B cell (primary cell): Measurements from ENCODE around the gene TTC4. TPM values are rescaled to one million over a fixed set of nuclear protein-coding genes. Genes with fewer than 3 reads are reported as not detected.

Experiments
- ATAC-seq: fragments of 200-7000 bp; cut with Tn5 transposase; one replicate; pipeline ENCODE4 v1.10.0; 2021; ENCODE audit warnings: low read depth, mild to moderate bottlenecking, moderate number of reproducible peaks, moderate library complexity
- CTCF ChIA-PET: fragments of 350-600 bp; sonication (Branson Sonifier 250); formaldehyde crosslinking; loops from one replicate; lab custom pipeline; 2021; ENCODE audit warnings: antibody characterized with exemption, inconsistent platforms; lab: Charles Lee
- POLR2A ChIA-PET: fragments of 350-600 bp; sonication (Branson Sonifier 250); formaldehyde crosslinking; loops from one replicate; lab custom pipeline; 2021; ENCODE audit warnings: antibody characterized with exemption; lab: Charles Lee
- DNase-seq: peaks from one replicate; pipeline ENCODE4 v3.0.0; 2013
- H2AFZ ChIP-seq: 2 replicates; pipeline ENCODE4 v1.6.1; 2012; ENCODE audit warnings: mild to moderate bottlenecking, low read depth, low read length; ENCODE audit not compliant: insufficient read depth, poor library complexity, severe bottlenecking
- H3K27ac ChIP-seq, 2 donors: 1 replicate in 1 of 2; 2 replicates in 1 of 2; pipeline ENCODE4 v1.5.1; 2012 to 2013; ENCODE audit warnings: low read length in 2 of 2, mild to moderate bottlenecking in 2 of 2, moderate library complexity in 1 of 2
- H3K27me3 ChIP-seq, 4 experiments: fragments of 200-600 bp in 1 of 4; sonication (generic) in 1 of 4; replicated peaks in 1 of 4; 1 replicate in 2 of 4; 2 replicates in 2 of 4; pipeline versions ENCODE4 v1.6.1 to v1.7.0; 2013 to 2016; ENCODE audit warnings: low read length in 3 of 4, mild to moderate bottlenecking in 2 of 4, mixed read lengths in 1 of 4, moderate library complexity in 1 of 4; ENCODE audit not compliant: insufficient read depth in 4 of 4, control insufficient read depth in 3 of 4; ENCODE audit errors: control extremely low read depth in 1 of 4
- H3K36me3 ChIP-seq, 2 experiments: replicated peaks in 1 of 2; 1 replicate in 1 of 2; 2 replicates in 1 of 2; pipeline versions ENCODE4 v1.6.1 to v1.7.1; 2013; ENCODE audit warnings: low read length in 1 of 2; ENCODE audit not compliant: insufficient read depth in 2 of 2, control insufficient read depth in 1 of 2; ENCODE audit errors: control extremely low read depth in 1 of 2, extremely low read depth in 1 of 2
- H3K4me1 ChIP-seq, 2 donors: fragments of 200-600 bp in 1 of 2; sonication (generic) in 1 of 2; 1 replicate in 1 of 2; 2 replicates in 1 of 2; pipeline versions ENCODE4 v1.5.1 to v1.6.1; 2013 to 2017; ENCODE audit warnings: low read length in 2 of 2; ENCODE audit not compliant: control insufficient read depth in 2 of 2, insufficient read depth in 2 of 2
- H3K4me2 ChIP-seq: replicated peaks from 2 replicates; pipeline ENCODE3; 2012; ENCODE audit warnings: mild to moderate bottlenecking, low read depth, low read length; ENCODE audit not compliant: poor library complexity, severe bottlenecking
- H3K4me3 ChIP-seq, 5 experiments: fragments of 200-600 bp in 1 of 5; sonication (generic) in 1 of 5; 1 replicate in 3 of 5; 2 replicates in 2 of 5; pipeline versions ENCODE4 v1.5.1 to v1.7.0; 2011 to 2016; ENCODE audit warnings: low read length in 4 of 5, mild to moderate bottlenecking in 4 of 5, low read depth in 2 of 5, control low read depth in 1 of 5, moderate library complexity in 1 of 5; ENCODE audit not compliant: insufficient read depth in 1 of 5; ENCODE audit errors: control extremely low read depth in 1 of 5, extremely low read depth in 1 of 5
- H3K79me2 ChIP-seq: fragments of 200-600 bp; sonication (generic); one replicate; pipeline ENCODE4 v1.6.0; 2016; ENCODE audit warnings: low read length; ENCODE audit not compliant: control insufficient read depth, insufficient read depth
- H3K9ac ChIP-seq: fragments of 200-600 bp; sonication (generic); 2 replicates; pipeline ENCODE4 v1.6.1; 2017; ENCODE audit warnings: mild to moderate bottlenecking, low read length, moderate library complexity
- H3K9me3 ChIP-seq, 3 donors: one replicate each; pipeline versions ENCODE4 v1.6.1 to v1.7.1; 2013; ENCODE audit warnings: low read length in 2 of 3; ENCODE audit not compliant: control insufficient read depth in 2 of 3, insufficient read depth in 1 of 3; ENCODE audit errors: control extremely low read depth in 1 of 3
- H4K20me1 ChIP-seq: 2 replicates; pipeline ENCODE4 v1.6.0; 2012; ENCODE audit warnings: mild to moderate bottlenecking, low read length; ENCODE audit not compliant: insufficient read depth, control insufficient read depth, poor library complexity, severe bottlenecking
- H3K27ac Mint-ChIP-seq: one replicate; pipeline ENCODE4 v1.8.0; 2021; ENCODE audit warnings: mixed read lengths
- H3K27me3 Mint-ChIP-seq: one replicate; pipeline ENCODE4 v1.8.0; 2021; ENCODE audit warnings: mixed read lengths
- H3K4me1 Mint-ChIP-seq: one replicate; pipeline ENCODE4 v1.8.0; 2021; ENCODE audit warnings: mixed read lengths
- H3K4me3 Mint-ChIP-seq: one replicate; pipeline ENCODE4 v1.8.0; 2021; ENCODE audit warnings: mixed read lengths
- H3K9me3 Mint-ChIP-seq: one replicate; pipeline ENCODE4 v1.8.0; 2022; ENCODE audit warnings: mixed read lengths; ENCODE audit not compliant: insufficient read depth
- EZH2 ChIP-seq: IDR thresholded peaks from 2 replicates; pipeline ENCODE4 v1.6.1; 2012; ENCODE audit warnings: borderline replicate concordance, low read depth, mild to moderate bottlenecking, moderate library complexity, low read length; ENCODE audit not compliant: insufficient read depth, poor library complexity, severe bottlenecking
- WGBS: methylation state at CpG from one replicate; pipeline ENCODE4 v1.1.5; 2013; ENCODE audit warnings: missing lambda C conversion rate; ENCODE audit not compliant: insufficient coverage; 5-methylcytosine and 5-hydroxymethylcytosine counted together
- intact Hi-C: fragments of 100-400 bp; cut with micrococcal nuclease; formaldehyde crosslinking; loops from one replicate; pipeline ENCODE4 v1.10.0; 2022
- polyA plus RNA-seq: library from polyadenylated mRNA; depleted of rRNA; stranded (reverse); fragments of >200 nt; gene quantifications from 2 replicates; pipeline ENCODE4 v1.2.3, GENCODE V29; 2012
- total RNA-seq, 2 donors: library from RNA; stranded (reverse); fragments of 120-200 nt in 1 of 2; gene quantifications; 1 replicate in 1 of 2; 2 replicates in 1 of 2; pipeline versions ENCODE4 v1.2.3 to v1.2.4, GENCODE V29; 2013 to 2022
- TF ChIP-seq, protein P1 (sequence below): fragments of 200-600 bp; IDR thresholded peaks from one replicate; pipeline ENCODE4 v1.8.0; 2022; ENCODE audit warnings: antibody characterized with exemption, mild to moderate bottlenecking

TTC4 gene
- total and polyA plus RNA-seq, 2 donors (not counting 1 experiment from before 2014, with no cell fraction given) = 9.9 to 23.9 TPM

DNA sequence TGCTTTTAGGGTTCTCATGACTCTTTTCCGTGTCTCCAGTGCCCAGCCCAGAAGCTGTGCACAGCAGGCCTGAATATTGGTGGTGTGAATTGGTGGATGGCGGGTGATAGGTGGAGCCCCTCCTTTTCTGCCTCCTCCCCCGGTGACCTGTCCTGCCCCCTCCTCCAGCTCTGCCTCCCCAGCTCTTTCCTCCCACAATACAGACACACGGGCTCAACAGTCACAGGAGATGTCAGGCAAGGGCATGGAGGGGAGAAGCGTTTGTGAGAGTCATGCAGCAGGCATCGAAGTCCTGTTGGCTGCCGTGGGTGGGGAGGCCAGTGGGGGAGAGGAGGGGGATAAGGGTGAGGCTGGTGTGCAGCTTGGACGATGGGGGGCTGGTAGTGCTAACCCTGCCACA lies 17.3 kb upstream of the TTC4 start:
- ATAC-seq (no peak), DNase-seq (no peak)
- Histone ChIP-seq H3K9ac (no peak overlapping the region), H3K9me3 (no peaks in the 10 kb centered on the region), H3K4me2 (no peak overlapping the region), H3K4me1 (no peaks in the 10 kb centered on the region), H3K36me3 (no peaks in the 10 kb centered on the region), H3K4me3 (no peak overlapping the region), H3K79me2 (no peaks in the 10 kb centered on the region), H3K27ac (no peak overlapping the region), H4K20me1 (no peaks in the 10 kb centered on the region), H2AFZ (no peak overlapping the region), H3K27me3 (no peaks in the 10 kb centered on the region)
- intact Hi-C loops = no loop called here
- POLR2A ChIA-PET = no interaction called here
- TF ChIP-seq EZH2 = no peak
- TF ChIP-seq, protein P1, sequence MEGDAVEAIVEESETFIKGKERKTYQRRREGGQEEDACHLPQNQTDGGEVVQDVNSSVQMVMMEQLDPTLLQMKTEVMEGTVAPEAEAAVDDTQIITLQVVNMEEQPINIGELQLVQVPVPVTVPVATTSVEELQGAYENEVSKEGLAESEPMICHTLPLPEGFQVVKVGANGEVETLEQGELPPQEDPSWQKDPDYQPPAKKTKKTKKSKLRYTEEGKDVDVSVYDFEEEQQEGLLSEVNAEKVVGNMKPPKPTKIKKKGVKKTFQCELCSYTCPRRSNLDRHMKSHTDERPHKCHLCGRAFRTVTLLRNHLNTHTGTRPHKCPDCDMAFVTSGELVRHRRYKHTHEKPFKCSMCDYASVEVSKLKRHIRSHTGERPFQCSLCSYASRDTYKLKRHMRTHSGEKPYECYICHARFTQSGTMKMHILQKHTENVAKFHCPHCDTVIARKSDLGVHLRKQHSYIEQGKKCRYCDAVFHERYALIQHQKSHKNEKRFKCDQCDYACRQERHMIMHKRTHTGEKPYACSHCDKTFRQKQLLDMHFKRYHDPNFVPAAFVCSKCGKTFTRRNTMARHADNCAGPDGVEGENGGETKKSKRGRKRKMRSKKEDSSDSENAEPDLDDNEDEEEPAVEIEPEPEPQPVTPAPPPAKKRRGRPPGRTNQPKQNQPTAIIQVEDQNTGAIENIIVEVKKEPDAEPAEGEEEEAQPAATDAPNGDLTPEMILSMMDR = no peak
- 100% methylated on average over 3 of the region's 8 CpGs for WGBS
- Mint-ChIP-seq H3K27ac (no peak overlapping the region), H3K4me1 (no peaks in the 10 kb centered on the region), H3K4me3 (no peak overlapping the region), H3K9me3 (no peaks in the 10 kb centered on the region), H3K27me3 (peaks cover 31% of the 10 kb centered on the region)
- CTCF ChIA-PET = no interaction called here

DNA sequence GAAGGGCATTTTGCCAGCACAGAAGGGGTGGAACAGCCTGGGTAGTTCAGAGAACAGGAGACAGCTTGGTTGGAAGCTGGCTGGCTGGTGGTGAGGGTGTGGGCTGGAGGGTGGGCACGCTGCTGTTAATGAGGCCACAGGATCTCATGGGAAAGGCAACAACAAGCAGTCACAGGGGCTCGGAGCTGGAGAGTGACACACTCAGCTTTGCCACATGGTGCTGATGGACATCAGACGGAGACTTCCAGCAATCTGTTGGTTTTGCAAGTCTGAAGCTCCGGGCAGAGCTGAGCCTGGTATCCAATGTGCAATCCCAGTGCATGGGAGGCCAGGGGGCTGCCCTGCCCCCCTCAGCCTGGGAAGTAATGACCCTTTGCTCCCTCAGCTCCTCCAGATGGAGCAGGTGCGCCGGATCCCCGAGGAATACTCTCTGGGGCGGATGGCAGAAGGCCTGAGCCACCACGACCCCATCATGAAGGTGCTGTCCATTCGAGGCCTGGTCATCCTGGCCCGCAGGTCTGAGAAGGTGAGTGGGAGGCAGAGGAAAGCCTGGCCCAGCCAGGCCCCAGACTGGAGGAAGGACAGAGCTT lies 15.6 kb upstream of the TTC4 start:
- Histone ChIP-seq H3K4me2 (no peak overlapping the region), H3K27me3 (peaks cover 0 to under 1% (median 0%) of the 10 kb centered on the region in 4 experiments), H3K79me2 (no peaks in the 10 kb centered on the region), H2AFZ (no peak overlapping the region), H3K36me3 (no peaks in the 10 kb centered on the region), H4K20me1 (no peaks in the 10 kb centered on the region), H3K4me3 (no peak overlapping the region), H3K4me1 (no peaks in the 10 kb centered on the region), H3K27ac (no peak overlapping the region), H3K9me3 (no peaks in the 10 kb centered on the region), H3K9ac (no peak overlapping the region)
- H3K27ac Mint-ChIP-seq = no peak overlapping the region
- no peaks in the 10 kb centered on the region for H3K9me3 Mint-ChIP-seq
- no peaks in the 10 kb centered on the region for H3K4me1 Mint-ChIP-seq
- DNase-seq (no peak), ATAC-seq (no peak)
- TF ChIP-seq, protein P1 = no peak
- TF ChIP-seq EZH2 = no peak
- H3K27me3 Mint-ChIP-seq = peaks cover 38% of the 10 kb centered on the region
- CTCF ChIA-PET = no interaction called here
- POLR2A ChIA-PET = no interaction called here
- 82% methylated on average over 10 of the region's 11 CpGs for WGBS
- intact Hi-C loops = no loop called here
- H3K4me3 Mint-ChIP-seq = no peak overlapping the region
